Umbilical cord (tissue), 2 donors: ENCODE measurements around the gene LHX8. TPM values are rescaled to one million over a fixed set of nuclear protein-coding genes. Genes with fewer than 3 reads are reported as not detected.

ENCODE experiments used
- DNase-seq: peaks from one replicate; pipeline ENCODE4 v3.0.0-alpha.2; 2015; ENCODE audit warnings: low spot score
- total RNA-seq: library from RNA; depleted of rRNA; stranded (reverse); fragments of >200 nt; gene quantifications from one replicate; pipeline ENCODE4 v1.2.3, GENCODE V29; 2014; ENCODE audit warnings: low replicate concordance; ENCODE audit not compliant: insufficient read depth

Gene LHX8
- total RNA-seq, 1 donor from 2014 or later: 1.7 TPM

GRCh38 chr1:75203415-75204277 lies 69.5 kb downstream of the LHX8 start:
- DNase-seq: peak; percentile 44

DNA sequence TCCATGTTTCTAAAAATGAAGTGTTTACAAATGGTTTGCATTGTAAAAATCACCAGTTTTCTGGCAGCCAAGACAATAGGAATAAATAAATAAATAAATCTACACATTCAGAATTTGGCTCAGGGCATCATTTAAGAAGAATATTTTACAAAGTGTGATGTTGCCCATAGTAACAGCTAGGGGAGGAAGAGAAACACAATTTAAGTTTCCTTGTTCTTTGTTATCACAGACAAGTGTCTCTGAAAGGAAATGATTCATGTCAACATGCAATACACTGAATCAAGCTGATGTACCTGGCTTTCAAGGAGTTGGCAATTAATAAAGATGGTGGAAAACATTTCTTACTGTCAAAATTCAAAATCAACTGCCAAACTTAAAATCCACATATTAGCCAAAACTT lies 74.7 kb downstream of the LHX8 start:
- no peak for DNase-seq
